ENCODE data around the gene ANAPC10.
"Not testable (repeated sequence)": the region's sequence is repeated elsewhere in the genome, so short reads cannot be mapped to it uniquely, and the experiment has no call there.

ANAPC10 gene

DNA sequence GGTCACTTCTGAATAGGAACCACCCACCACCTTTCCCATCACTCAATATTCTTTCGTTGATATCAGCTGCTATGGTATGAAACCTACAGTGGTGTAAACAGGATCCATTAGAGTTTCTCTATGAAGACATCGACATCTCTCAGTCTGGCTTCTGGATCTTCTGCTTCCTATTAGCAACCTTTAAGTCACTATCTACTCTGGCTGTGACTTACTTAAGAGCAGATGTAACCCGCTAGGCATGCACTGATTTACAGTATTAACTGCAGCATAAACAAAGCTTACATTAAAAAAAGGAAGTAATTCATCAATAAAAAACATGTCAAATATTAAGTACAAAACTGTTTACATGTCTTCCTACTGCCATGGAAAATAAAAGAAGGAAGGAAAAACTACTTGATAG lies 96.4 kb downstream of the ANAPC10 start:
- no peak for DNase-seq

DNA sequence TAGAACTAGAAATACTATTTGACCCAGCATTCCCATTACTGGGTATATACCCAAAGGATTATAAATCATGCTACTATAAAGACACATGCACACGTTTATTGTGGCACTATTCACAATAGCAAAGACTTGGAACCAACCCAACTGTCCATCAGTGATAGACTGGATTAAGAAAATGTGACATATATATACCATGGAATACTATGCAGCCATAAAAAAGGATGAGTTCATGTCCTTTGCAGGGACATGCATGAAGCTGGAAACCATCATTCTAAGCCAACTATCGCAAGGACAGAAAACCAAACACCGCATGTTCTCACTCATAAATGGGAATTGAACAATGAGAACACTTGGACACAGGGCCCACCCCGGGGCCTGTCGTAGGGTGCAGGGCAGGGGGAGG lies 97.3 kb downstream of the ANAPC10 start:
- not testable (repeated sequence) for DNase-seq

DNA sequence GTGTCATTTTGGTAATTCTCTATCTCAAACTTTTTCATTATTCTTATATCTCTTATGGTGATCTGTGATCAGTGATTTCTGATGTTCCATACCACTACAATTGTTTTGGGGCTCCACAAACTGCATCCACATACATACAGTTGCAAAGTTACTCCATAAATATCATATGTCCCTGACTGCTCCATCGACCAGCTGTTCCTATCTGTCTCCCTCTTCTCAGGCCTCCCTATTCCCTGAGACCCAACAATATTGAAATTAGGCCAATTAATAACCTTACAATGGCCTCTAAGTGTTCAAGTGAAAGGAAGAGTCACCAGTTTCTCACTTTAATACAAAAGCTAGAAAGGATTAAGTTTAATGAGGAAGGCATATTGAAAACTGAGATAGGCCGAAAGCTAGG lies 108.7 kb downstream of the ANAPC10 start:
- DNase-seq: no peak

DNA sequence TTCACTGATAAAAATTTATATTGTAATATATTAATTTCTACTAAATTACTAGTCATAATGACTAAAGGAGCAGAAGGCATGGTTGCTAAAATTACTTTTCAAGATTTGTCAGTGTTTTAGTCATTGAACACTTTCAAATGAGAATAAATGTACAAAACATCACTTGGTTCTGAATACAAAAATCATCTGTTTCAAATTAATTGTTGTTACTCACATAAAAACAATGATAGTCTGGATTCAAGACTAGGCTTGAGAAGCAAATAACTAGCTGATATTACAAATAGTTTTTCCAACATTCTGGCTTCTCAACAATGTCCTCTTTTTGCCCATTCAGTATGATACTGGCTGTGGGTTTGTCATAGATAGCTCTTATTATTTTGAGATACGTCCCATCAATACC lies 112.5 kb downstream of the ANAPC10 start:
- no peak for DNase-seq

- no peak for DNase-seq
Observed at GRCh38 chr4:144985014-144985413, 113.0 kb downstream of the ANAPC10 start.

DNA sequence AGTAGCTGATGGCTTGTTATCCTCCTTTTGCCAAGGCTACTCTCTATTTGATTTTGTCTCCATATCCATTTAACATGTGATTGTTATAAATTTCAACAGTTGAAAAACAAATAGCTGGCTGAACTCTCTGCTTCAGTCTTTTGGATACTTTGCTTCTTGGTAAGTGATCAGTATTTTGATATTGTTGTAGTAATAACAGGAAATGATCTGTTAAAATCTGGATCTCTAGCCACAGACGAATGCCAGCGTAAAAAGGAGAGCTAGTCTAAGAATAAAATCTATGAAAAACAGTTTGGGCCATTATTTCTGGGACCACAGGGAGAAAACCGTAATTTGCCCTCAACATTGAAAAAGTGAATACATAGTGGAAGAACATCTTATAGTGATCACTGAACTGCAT lies 113.8 kb downstream of the ANAPC10 start:
- DNase-seq: no peak

- no peak for DNase-seq
Observed at GRCh38 chr4:144975718-144976117, 122.3 kb downstream of the ANAPC10 start.

DNA sequence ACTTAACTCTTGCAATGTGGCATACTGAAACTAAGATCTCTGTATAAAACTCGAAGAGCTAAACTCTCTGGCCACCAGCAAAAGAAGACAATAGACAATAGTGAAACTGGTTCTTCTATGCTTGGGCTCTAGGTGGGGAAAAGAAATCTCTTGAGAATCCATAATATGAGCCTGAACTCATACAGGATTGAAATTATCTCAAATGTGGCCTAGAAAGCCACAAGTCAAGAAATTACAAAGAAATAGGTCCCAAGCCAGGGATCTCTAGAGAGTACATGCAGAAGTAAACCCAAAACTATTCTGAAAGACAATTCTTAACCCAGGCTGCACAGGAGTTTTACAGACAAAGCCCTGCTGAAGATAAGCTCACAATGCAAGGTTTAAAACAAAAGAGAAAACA lies 127.4 kb downstream of the ANAPC10 start:
- DNase-seq: no peak

DNA sequence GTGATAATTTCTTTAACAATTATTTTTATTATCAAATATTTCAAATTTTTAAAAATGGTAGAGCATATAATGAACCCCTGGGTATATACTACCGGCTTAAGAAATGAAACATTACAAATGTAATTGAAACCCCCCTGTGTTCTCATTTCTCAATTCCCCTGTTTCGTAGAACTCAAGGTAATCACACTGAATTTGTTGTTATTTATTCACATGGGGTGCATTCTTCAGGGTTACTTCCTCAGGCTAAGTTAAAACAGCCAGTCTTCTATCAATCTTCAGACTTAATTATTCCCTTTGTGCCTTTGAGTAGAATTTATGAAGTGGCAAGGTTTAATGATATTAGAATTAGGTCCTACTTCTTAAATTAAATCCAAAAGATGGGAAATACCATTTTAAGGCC lies 128.2 kb downstream of the ANAPC10 start:
- no peak for DNase-seq

GRCh38 chr4:144968606-144969005 lies 129.4 kb downstream of the ANAPC10 start:
- DNase-seq: no peak

DNA sequence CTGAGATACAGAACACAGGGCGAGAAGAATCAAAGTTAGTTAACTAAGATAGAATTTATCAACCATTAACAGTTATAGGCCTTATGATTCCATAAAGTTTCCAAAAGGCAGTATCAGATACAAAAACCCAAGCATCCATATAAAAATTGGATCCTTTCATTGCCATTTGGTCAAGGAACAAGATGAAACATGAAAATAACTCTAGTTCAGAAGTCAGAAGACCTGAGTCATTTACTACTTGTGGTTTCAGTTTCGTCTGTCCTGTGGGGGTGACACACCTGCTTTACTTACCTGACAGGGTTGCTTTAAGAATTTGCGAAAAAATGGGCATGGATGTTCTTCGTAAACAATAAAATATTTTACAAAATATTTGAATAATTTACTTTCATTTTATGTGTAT lies 130.8 kb downstream of the ANAPC10 start:
- no peak for DNase-seq

DNA sequence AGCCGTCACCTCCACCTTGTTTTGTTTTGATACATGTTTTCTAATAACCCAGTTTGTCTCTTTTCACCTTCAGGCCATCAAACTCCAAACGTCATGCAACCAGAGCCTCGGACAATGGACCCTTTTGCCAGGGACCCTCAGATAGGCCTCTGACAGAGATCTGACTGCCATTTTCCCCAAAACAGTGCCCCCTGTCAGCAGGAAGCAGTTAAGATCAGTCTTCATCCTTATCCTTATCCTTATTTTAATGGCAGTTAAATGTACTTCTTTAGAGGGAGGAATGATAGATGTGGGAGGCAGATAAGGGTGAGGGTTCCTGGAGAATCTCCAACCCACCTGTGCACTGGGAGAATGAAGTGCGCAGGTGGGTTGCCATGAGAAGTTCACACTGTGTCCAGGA lies 135.7 kb downstream of the ANAPC10 start:
- DNase-seq: no peak

- no peak for DNase-seq
Observed at GRCh38 chr4:144955104-144955503, 142.9 kb downstream of the ANAPC10 start.

DNA sequence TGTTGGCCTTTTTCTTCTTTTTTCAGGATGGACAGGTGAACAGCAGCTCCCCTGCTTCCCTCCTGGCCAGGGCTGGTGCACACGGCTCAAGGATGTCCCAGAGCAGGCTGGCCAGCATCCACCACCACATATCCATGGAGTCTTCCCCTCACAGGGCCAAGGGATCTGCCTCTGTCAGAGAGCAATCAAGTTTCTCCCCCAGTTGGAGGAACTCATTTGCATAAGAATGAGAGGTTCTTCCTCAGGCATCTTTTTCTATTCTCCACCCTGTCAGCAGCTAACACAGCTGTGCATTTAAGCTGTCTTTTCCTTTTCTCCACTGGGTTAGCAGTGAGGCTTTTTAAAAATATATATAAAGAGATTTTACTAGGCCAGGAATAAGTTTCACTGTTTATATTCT lies 143.8 kb downstream of the ANAPC10 start:
- DNase-seq: no peak

GRCh38 chr4:144948421-144948820 lies 149.6 kb downstream of the ANAPC10 start:
- no peak for DNase-seq

GRCh38 chr4:144948009-144948408 lies 150.0 kb downstream of the ANAPC10 start:
- DNase-seq: no peak
